Naive thymus-derived CD4-positive, alpha-beta T cell (primary cell): ENCODE results near the gene S1PR1. TPM values are rescaled to one million over a fixed set of nuclear protein-coding genes. Genes with fewer than 3 reads are reported as not detected.

Experiments
- ATAC-seq: fragments of 150-1000 bp; cut with Tn5 transposase; 2 replicates; pipeline ENCODE4 v1.10.0; 2021; ENCODE audit warnings: mild to moderate bottlenecking, moderate library complexity
- CTCF ChIA-PET: fragments of 350-600 bp; sonication (Branson Sonifier 250); formaldehyde crosslinking; loops from one replicate; lab custom pipeline; 2021; ENCODE audit warnings: antibody characterized with exemption; lab: Charles Lee
- POLR2A ChIA-PET: fragments of 350-600 bp; sonication (Branson Sonifier 250); formaldehyde crosslinking; loops from one replicate; lab custom pipeline; 2021; ENCODE audit warnings: antibody characterized with exemption, inconsistent platforms; lab: Charles Lee
- DNase-seq, 9 donors: peaks; one replicate each; pipeline versions ENCODE4 v3.0.0 to v3.0.0-alpha.2; 2020 to 2022; ENCODE audit warnings: mixed read lengths in 1 of 9
- H3K27ac ChIP-seq: one replicate; pipeline ENCODE4 v1.7.0; 2013; ENCODE audit warnings: mild to moderate bottlenecking, low read depth, low read length, moderate library complexity
- H3K27me3 ChIP-seq, 2 donors: one replicate each; pipeline ENCODE4 v1.7.0; 2013; ENCODE audit warnings: low read length in 2 of 2, mild to moderate bottlenecking in 2 of 2, moderate library complexity in 2 of 2; ENCODE audit not compliant: control insufficient read depth in 2 of 2, insufficient read depth in 2 of 2
- H3K36me3 ChIP-seq, 3 experiments: 1 replicate in 2 of 3; 2 replicates in 1 of 3; pipeline ENCODE4 v1.7.0; 2013; ENCODE audit warnings: low read length in 3 of 3, mild to moderate bottlenecking in 3 of 3, moderate library complexity in 1 of 3; ENCODE audit not compliant: insufficient read depth in 3 of 3, control insufficient read depth in 2 of 3
- H3K4me1 ChIP-seq, 2 donors: one replicate each; pipeline ENCODE4 v1.7.0; 2013; ENCODE audit warnings: low read length in 2 of 2, mild to moderate bottlenecking in 2 of 2, moderate library complexity in 1 of 2; ENCODE audit not compliant: control insufficient read depth in 2 of 2, insufficient read depth in 2 of 2
- H3K4me3 ChIP-seq: 2 replicates; pipeline ENCODE4 v1.7.0; 2013; ENCODE audit warnings: mild to moderate bottlenecking, low read length
- H3K9me3 ChIP-seq, 3 experiments: 1 replicate in 2 of 3; 2 replicates in 1 of 3; pipeline ENCODE4 v1.7.0; 2013; ENCODE audit warnings: low read length in 3 of 3; ENCODE audit not compliant: control insufficient read depth in 2 of 3
- H3K27ac Mint-ChIP-seq, 9 donors: one replicate each; pipeline ENCODE4 v1.8.0; 2020 to 2022; ENCODE audit warnings: mixed read lengths in 9 of 9, mild to moderate bottlenecking in 8 of 9, moderate library complexity in 5 of 9, inconsistent platforms in 2 of 9
- H3K27me3 Mint-ChIP-seq, 5 donors: one replicate each; pipeline ENCODE4 v1.8.0; 2021 to 2022; ENCODE audit warnings: mixed read lengths in 5 of 5, mild to moderate bottlenecking in 1 of 5
- H3K36me3 Mint-ChIP-seq, 5 donors: one replicate each; pipeline ENCODE4 v1.8.0; 2020 to 2022; ENCODE audit warnings: mixed read lengths in 5 of 5, mild to moderate bottlenecking in 3 of 5, inconsistent platforms in 1 of 5
- H3K4me1 Mint-ChIP-seq, 7 donors: one replicate each; pipeline ENCODE4 v1.8.0; 2020 to 2022; ENCODE audit warnings: mixed read lengths in 7 of 7, mild to moderate bottlenecking in 3 of 7, inconsistent platforms in 1 of 7
- H3K4me3 Mint-ChIP-seq, 10 donors: one replicate each; pipeline ENCODE4 v1.8.0; 2020 to 2022; ENCODE audit warnings: mild to moderate bottlenecking in 10 of 10, mixed read lengths in 10 of 10, moderate library complexity in 6 of 10, inconsistent platforms in 2 of 10
- H3K9me3 Mint-ChIP-seq, 11 donors: one replicate each; pipeline ENCODE4 v1.8.0; 2020 to 2022; ENCODE audit warnings: mixed read lengths in 11 of 11, mild to moderate bottlenecking in 4 of 11, inconsistent platforms in 1 of 11, moderate library complexity in 1 of 11
- intact Hi-C, 2 donors: fragments of 100-400 bp; cut with micrococcal nuclease; formaldehyde crosslinking; loops; one replicate each; pipeline ENCODE4 v1.15.1; 2023
- polyA plus RNA-seq, 2 donors: library from polyadenylated mRNA; unstranded; fragments of 300-500 nt; fragmentation: Illumina TruSeq; gene quantifications; one replicate each; pipeline ENCODE4 v1.2.3, GENCODE V29; 2021
- total RNA-seq, 6 experiments: library from RNA in 5 of 6; stranded (reverse) in 5 of 6; gene quantifications; 1 replicate in 5 of 6; 2 replicates in 1 of 6; pipeline ENCODE4 v1.2.3 and lab custom pipeline; 2021 to 2026

Gene S1PR1
- total and polyA plus RNA-seq, 7 experiments from 2014 or later: 116 to 305 (median 247) TPM

- Histone ChIP-seq H3K36me3 (no peaks in the 10 kb centered on the region), H3K27ac (no peak overlapping the region), H3K27me3 (no peaks in the 10 kb centered on the region), H3K9me3 (no peaks in the 10 kb centered on the region), H3K4me3 (no peak overlapping the region), H3K4me1 (peaks cover 52 to 56% of the 10 kb centered on the region in 2 donors)
- DNase-seq (no peak), ATAC-seq (no peak)
- H3K4me1 Mint-ChIP-seq: peaks cover 39 to 72% (median 65%) of the 10 kb centered on the region in 7 donors
- peak overlapping the region in 6 of 9 donors; percentile 28 to 97 (median 80) for H3K27ac Mint-ChIP-seq
- peaks cover 4 to 32% (median 7%) of the 10 kb centered on the region in 5 donors for H3K36me3 Mint-ChIP-seq
- intact Hi-C loops: no loop called here
- H3K27me3 Mint-ChIP-seq: no peaks in the 10 kb centered on the region
- ChIA-PET POLR2A (interaction anchor here (1.0 to 14.7 kb wide), 7 partner anchors 15 to 339 kb away, joined by 3 to 224 read pairs (median 6); partner anchors contain the start of gene S1PR1), CTCF (interaction anchor here (1.8 to 4.5 kb wide), 3 partner anchors 13 to 28 kb away, joined by 7 to 23 read pairs (median 9); no protein-coding TSS in a partner anchor)
- peaks cover 0 to 18% (median 12%) of the 10 kb centered on the region in 11 donors for H3K9me3 Mint-ChIP-seq
- peak overlapping the region in 1 of 10 donors; percentile 48 for H3K4me3 Mint-ChIP-seq
Measured at GRCh38 chr1:101267082-101267481, 30.3 kb downstream of the S1PR1 start.

GRCh38 chr1:101268893-101269292 is 32.1 kb downstream of the S1PR1 start:
- intact Hi-C loops: no loop called here
- Mint-ChIP-seq H3K36me3 (peaks cover 4 to 44% (median 7%) of the 10 kb centered on the region in 5 donors), H3K9me3 (peaks cover 0 to 19% (median 15%) of the 10 kb centered on the region in 11 donors), H3K4me3 (no peak overlapping the region), H3K27ac (peak overlapping the region in 3 of 9 donors; percentile 5 to 28 (median 18)), H3K27me3 (no peaks in the 10 kb centered on the region), H3K4me1 (peaks cover 29 to 61% (median 55%) of the 10 kb centered on the region in 7 donors)
- Histone ChIP-seq H3K27ac (no peak overlapping the region), H3K4me3 (no peak overlapping the region), H3K4me1 (peaks cover 36 to 41% of the 10 kb centered on the region in 2 donors), H3K27me3 (no peaks in the 10 kb centered on the region), H3K9me3 (no peaks in the 10 kb centered on the region), H3K36me3 (no peaks in the 10 kb centered on the region)
- POLR2A ChIA-PET: interaction anchor here (0.6 to 14.7 kb wide), 6 partner anchors 10 to 360 kb away, joined by 3 to 224 read pairs (median 4); no protein-coding TSS in a partner anchor
- ATAC-seq (no peak), DNase-seq (no peak)
- CTCF ChIA-PET: interaction anchor here (1.2 to 4.5 kb wide), 5 partner anchors 10 to 30 kb away, joined by 3 to 23 read pairs (median 3); no protein-coding TSS in a partner anchor

GRCh38 chr1:101275672-101276071 is 38.9 kb downstream of the S1PR1 start:
- Mint-ChIP-seq H3K4me1 (peaks cover 45 to 74% (median 66%) of the 10 kb centered on the region in 7 donors), H3K9me3 (peaks cover 0 to 16% (median 10%) of the 10 kb centered on the region in 11 donors), H3K27me3 (peaks cover 0 to 3% (median 0%) of the 10 kb centered on the region in 5 donors), H3K4me3 (peak overlapping the region in 2 of 10 donors; percentile 46 to 48), H3K27ac (peak overlapping the region in 3 of 9 donors; percentile 15 to 85 (median 60)), H3K36me3 (peaks cover 0 to 27% (median 5%) of the 10 kb centered on the region in 5 donors)
- H3K27ac ChIP-seq: no peak overlapping the region
- H3K4me1 ChIP-seq: peaks cover 44 to 52% of the 10 kb centered on the region in 2 donors
- DNase-seq (no peak), ATAC-seq (peak; percentile 31)
- no peaks in the 10 kb centered on the region for H3K9me3 ChIP-seq
- intact Hi-C loops: loop anchor here in 1 of 2 donors (1.0 kb wide), 1 partner anchor 9 kb away; no protein-coding TSS in a partner anchor
- no peak overlapping the region for H3K4me3 ChIP-seq
- POLR2A ChIA-PET: interaction anchor here (0.7 kb wide), 1 partner anchor 28 kb away, joined by 3 read pairs; no protein-coding TSS in a partner anchor
- CTCF ChIA-PET: interaction anchor here (0.7 to 0.8 kb wide), 2 partner anchors 124 to 146 kb away, joined by 3 read pairs; no protein-coding TSS in a partner anchor
- no peaks in the 10 kb centered on the region for H3K36me3 ChIP-seq
- H3K27me3 ChIP-seq: no peaks in the 10 kb centered on the region

GRCh38 chr1:101276818-101277217 is 40.0 kb downstream of the S1PR1 start:
- Histone ChIP-seq H3K36me3 (no peaks in the 10 kb centered on the region), H3K4me3 (no peak overlapping the region), H3K9me3 (no peaks in the 10 kb centered on the region), H3K27me3 (no peaks in the 10 kb centered on the region), H3K4me1 (peaks cover 55 to 64% of the 10 kb centered on the region in 2 donors), H3K27ac (no peak overlapping the region)
- Mint-ChIP-seq H3K27me3 (peaks cover 0 to 3% (median 0%) of the 10 kb centered on the region in 5 donors), H3K36me3 (peaks cover 0 to 19% (median 0%) of the 10 kb centered on the region in 5 donors), H3K4me3 (peak overlapping the region in 7 of 10 donors; percentile 13 to 88 (median 53)), H3K27ac (peak overlapping the region in 8 of 9 donors; percentile 72 to 97 (median 83)), H3K9me3 (peaks cover 0 to 5% (median 2%) of the 10 kb centered on the region in 11 donors), H3K4me1 (peaks cover 52 to 85% (median 75%) of the 10 kb centered on the region in 7 donors)
- CTCF ChIA-PET: no interaction called here
- POLR2A ChIA-PET: interaction anchor here (16.7 kb wide), 1 partner anchor 33 kb away, joined by 633 read pairs; the partner anchor contains the start of gene S1PR1
- intact Hi-C loops: no loop called here
- no peak for ATAC-seq
- no peak for DNase-seq

- ATAC-seq: peak; percentile 46
- Mint-ChIP-seq H3K4me3 (peak overlapping the region; percentile 35 to 92 (median 84)), H3K9me3 (peaks cover 0 to 2% (median 0%) of the 10 kb centered on the region in 11 donors), H3K36me3 (peaks cover 0 to 7% (median 0%) of the 10 kb centered on the region in 5 donors), H3K27ac (peak overlapping the region; percentile 78 to 97 (median 91)), H3K4me1 (peaks cover 62 to 98% (median 89%) of the 10 kb centered on the region in 7 donors), H3K27me3 (peaks cover 0 to 3% (median 0%) of the 10 kb centered on the region in 5 donors)
- H3K27me3 ChIP-seq: no peaks in the 10 kb centered on the region
- H3K4me3 ChIP-seq: peak overlapping the region; percentile 41
- ChIA-PET CTCF (interaction anchor here (1.0 to 4.2 kb wide), 8 partner anchors 10 to 140 kb away, joined by 3 to 32 read pairs (median 4); no protein-coding TSS in a partner anchor), POLR2A (interaction anchor here (0.5 to 16.7 kb wide), 8 partner anchors 10 to 351 kb away, joined by 3 to 633 read pairs (median 4); partner anchors contain the start of gene S1PR1)
- no peaks in the 10 kb centered on the region for H3K36me3 ChIP-seq
- DNase-seq: no peak
- intact Hi-C loops: no loop called here
- no peaks in the 10 kb centered on the region for H3K9me3 ChIP-seq
- H3K27ac ChIP-seq: peak overlapping the region; percentile 63
- H3K4me1 ChIP-seq: peaks cover 69 to 78% of the 10 kb centered on the region in 2 donors
Measured at GRCh38 chr1:101278238-101278637, 41.4 kb downstream of the S1PR1 start.

GRCh38 chr1:101278845-101279244 is 42.0 kb downstream of the S1PR1 start:
- intact Hi-C loops: loop anchor here in 1 of 2 donors (1.0 kb wide), 1 partner anchor 14 kb away; no protein-coding TSS in a partner anchor
- Histone ChIP-seq H3K9me3 (no peaks in the 10 kb centered on the region), H3K27me3 (no peaks in the 10 kb centered on the region), H3K36me3 (no peaks in the 10 kb centered on the region), H3K4me3 (peak overlapping the region; percentile 41), H3K27ac (peak overlapping the region; percentile 63), H3K4me1 (peaks cover 76 to 84% of the 10 kb centered on the region in 2 donors)
- Mint-ChIP-seq H3K27ac (peak overlapping the region; percentile 78 to 97 (median 91)), H3K4me3 (peak overlapping the region; percentile 64 to 92 (median 84)), H3K4me1 (peaks cover 68 to 99% (median 95%) of the 10 kb centered on the region in 7 donors), H3K27me3 (peaks cover 0 to 3% (median 0%) of the 10 kb centered on the region in 5 donors), H3K9me3 (peaks cover 0 to 2% (median 0%) of the 10 kb centered on the region in 11 donors), H3K36me3 (peaks cover 0 to 1% (median 0%) of the 10 kb centered on the region in 5 donors)
- POLR2A ChIA-PET: interaction anchor here (0.6 to 16.7 kb wide), 10 partner anchors 9 to 351 kb away, joined by 3 to 633 read pairs (median 4); partner anchors contain the start of gene S1PR1
- CTCF ChIA-PET: interaction anchor here (0.7 to 4.2 kb wide), 10 partner anchors 9 to 330 kb away, joined by 3 to 32 read pairs (median 4); no protein-coding TSS in a partner anchor
- ATAC-seq (peak; percentile 70), DNase-seq (peak in 6 of 9 donors; percentile 35 to 44 (median 39))
